ENCODE measurements around the gene CCDC85C.

DNA sequence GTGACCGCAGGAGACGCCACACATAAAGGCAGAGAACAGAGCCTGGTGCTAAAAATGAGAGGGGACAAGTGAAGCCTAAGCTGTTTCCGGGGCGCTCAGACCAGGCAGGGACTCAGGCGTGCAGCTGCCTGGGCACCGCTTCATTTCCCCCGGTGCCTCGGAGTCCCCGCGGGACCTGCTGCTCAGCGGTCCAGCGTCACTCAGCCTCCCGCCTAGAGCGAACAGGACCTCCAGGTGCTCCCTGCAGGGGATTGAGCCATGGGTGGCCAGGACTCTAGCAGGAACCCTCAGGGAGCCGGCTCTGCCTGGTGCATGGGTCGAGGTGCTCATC is 31.0 kb downstream of the CCDC85C start:
- no peak for TF ChIP-seq POLR2A (IDR thresholded peaks at IDR 0.05)
- TF ChIP-seq, protein P1, sequence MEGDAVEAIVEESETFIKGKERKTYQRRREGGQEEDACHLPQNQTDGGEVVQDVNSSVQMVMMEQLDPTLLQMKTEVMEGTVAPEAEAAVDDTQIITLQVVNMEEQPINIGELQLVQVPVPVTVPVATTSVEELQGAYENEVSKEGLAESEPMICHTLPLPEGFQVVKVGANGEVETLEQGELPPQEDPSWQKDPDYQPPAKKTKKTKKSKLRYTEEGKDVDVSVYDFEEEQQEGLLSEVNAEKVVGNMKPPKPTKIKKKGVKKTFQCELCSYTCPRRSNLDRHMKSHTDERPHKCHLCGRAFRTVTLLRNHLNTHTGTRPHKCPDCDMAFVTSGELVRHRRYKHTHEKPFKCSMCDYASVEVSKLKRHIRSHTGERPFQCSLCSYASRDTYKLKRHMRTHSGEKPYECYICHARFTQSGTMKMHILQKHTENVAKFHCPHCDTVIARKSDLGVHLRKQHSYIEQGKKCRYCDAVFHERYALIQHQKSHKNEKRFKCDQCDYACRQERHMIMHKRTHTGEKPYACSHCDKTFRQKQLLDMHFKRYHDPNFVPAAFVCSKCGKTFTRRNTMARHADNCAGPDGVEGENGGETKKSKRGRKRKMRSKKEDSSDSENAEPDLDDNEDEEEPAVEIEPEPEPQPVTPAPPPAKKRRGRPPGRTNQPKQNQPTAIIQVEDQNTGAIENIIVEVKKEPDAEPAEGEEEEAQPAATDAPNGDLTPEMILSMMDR (IDR thresholded peaks at IDR 0.05), result no peak

Data from prostate gland (tissue), 2 donors.